H1 (cell line): ENCODE data around the gene TMEM178B. TPM values are rescaled to one million over a fixed set of nuclear protein-coding genes. Genes with fewer than 3 reads are reported as not detected.

Experiments
- BACH1 ChIP-seq: IDR thresholded peaks from 2 replicates; pipeline ENCODE4 v1.6.1; 2012; ENCODE audit warnings: low read length, improper control_type of control experiment
- BRCA1 ChIP-seq: IDR thresholded peaks from 2 replicates; pipeline ENCODE4 v1.6.1; 2012; ENCODE audit warnings: low read depth, low read length, improper control_type of control experiment
- CHD1 ChIP-seq: IDR thresholded peaks from 2 replicates; pipeline ENCODE4 v1.6.1; 2012; ENCODE audit warnings: low read depth, low read length, improper control_type of control experiment
- HDAC2 ChIP-seq, 2 experiments: fragments of 300-600 bp in 1 of 2; sonication (generic) in 1 of 2; IDR thresholded peaks; 2 replicates each; pipeline ENCODE4 v1.6.1; 2011 to 2012; ENCODE audit warnings: low read depth in 2 of 2, low read length in 2 of 2, mild to moderate bottlenecking in 2 of 2, moderate library complexity in 2 of 2, borderline replicate concordance in 1 of 2, inconsistent platforms in 1 of 2
- JUND ChIP-seq: IDR thresholded peaks from 2 replicates; pipeline ENCODE4 v1.6.1; 2011; ENCODE audit warnings: mild to moderate bottlenecking, improper control_type of control experiment, low read length
- MAFK ChIP-seq: IDR thresholded peaks from 2 replicates; pipeline ENCODE4 v1.6.1; 2012; ENCODE audit warnings: low read depth, mild to moderate bottlenecking, improper control_type of control experiment, low read length
- PHF8 ChIP-seq: fragments of 200-600 bp; sonication (generic); conservative IDR thresholded peaks from 2 replicates; pipeline ENCODE4 v1.7.1; 2012; ENCODE audit warnings: low read depth, mild to moderate bottlenecking, inconsistent platforms, low read length, moderate library complexity
- POLR2AphosphoS5 ChIP-seq: IDR thresholded peaks from 2 replicates; pipeline ENCODE4 v1.6.1; 2011; ENCODE audit warnings: low read depth, low read length
- POU5F1 ChIP-seq: IDR thresholded peaks from 2 replicates; pipeline ENCODE4 v1.6.1; 2011; ENCODE audit warnings: low read depth, mild to moderate bottlenecking, low read length, moderate library complexity
- SIN3A ChIP-seq, 2 experiments: IDR thresholded peaks in 1 of 2; conservative IDR thresholded peaks in 1 of 2; 2 replicates each; pipeline ENCODE4 v1.6.1; 2011 to 2012; ENCODE audit warnings: low read length in 2 of 2, improper control_type of control experiment in 1 of 2, low read depth in 1 of 2, mild to moderate bottlenecking in 1 of 2
- SUZ12 ChIP-seq: fragments of 200-600 bp; sonication (generic); IDR thresholded peaks from 2 replicates; pipeline ENCODE4 v1.6.1; 2012; ENCODE audit warnings: mild to moderate bottlenecking, inconsistent platforms, low read length, moderate library complexity, mixed read lengths
- TAF1 ChIP-seq: IDR thresholded peaks from 2 replicates; pipeline ENCODE4 v1.6.1; 2011; ENCODE audit warnings: mild to moderate bottlenecking, low read depth, low read length
- YY1 ChIP-seq: IDR thresholded peaks from 2 replicates; pipeline ENCODE4 v1.6.1; 2011; ENCODE audit warnings: low read depth, mild to moderate bottlenecking, low read length
- polyA plus RNA-seq, 7 experiments: library from polyadenylated mRNA; depleted of rRNA in 3 of 7; stranded (reverse) in 5 of 7; unstranded in 2 of 7; fragments of >200 nt in 5 of 7; fragments of 200-250 nt in 2 of 7; gene quantifications; 1 replicate in 5 of 7; 2 replicates in 1 of 7; 4 replicates in 1 of 7; pipeline versions ENCODE4 v1.2.1 to v1.2.3, GENCODE V29; 2011 to 2013; ENCODE audit warnings: missing spikeins in 2 of 7, mixed read lengths in 2 of 7
- total RNA-seq: library from RNA; stranded (reverse); fragmentation: NEBNext Ultra II Directional; extraction: Animal tissue kit (Norgen Biotek cat#: 25700); gene quantifications from 2 replicates; pipeline ENCODE4 v1.2.1, GENCODE V29; 2021

Gene TMEM178B
- total and polyA plus RNA-seq, 2 of the 8 experiments (the other 6 are each of a cell fraction or from before 2014, with no cell fraction given): 5.3 to 18.1 TPM

DNA sequence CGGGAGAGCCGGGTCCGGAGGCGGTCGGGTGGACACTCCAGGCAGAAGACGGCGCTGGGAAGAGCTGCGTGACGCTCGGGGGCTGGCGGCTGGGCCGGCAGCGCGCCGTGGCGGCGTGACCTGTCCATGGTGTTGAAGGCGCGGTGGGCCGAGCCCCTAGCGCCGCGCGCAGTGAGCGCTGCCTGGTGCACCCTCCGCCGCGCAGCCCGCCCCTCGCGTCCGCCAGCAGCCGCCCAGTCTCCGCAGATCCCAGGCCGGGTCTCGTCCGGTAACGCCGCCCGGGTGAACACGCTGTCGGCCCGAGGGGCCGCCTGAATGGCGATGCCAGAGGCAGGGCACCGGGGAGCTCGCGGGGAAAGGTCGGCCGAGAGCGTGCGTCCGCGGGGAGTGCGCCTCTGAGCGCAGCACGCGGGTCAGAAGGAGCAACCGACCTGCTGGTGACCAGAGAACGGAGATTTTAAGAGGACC, 657 bp upstream of the TMEM178B start (continued):
- TF ChIP-seq JUND (no peak), POLR2AphosphoS5 (no peak), BRCA1 (no peak), MAFK (no peak), PHF8 (0 out of 2 replicates have a peak, but pooled peaks have one; percentile 17), HDAC2 (IDR thresholded peaks at IDR 0.05; ENCODE audit: borderline replicate concordance in 1 of 2, low read depth in 2 of 2, low read length in 2 of 2) (peak in 1 of 2 experiments; percentile 23; a peak in 1 of 4 replicates), POU5F1 (no peak), CHD1 (no peak), TAF1 (no peak), SUZ12 (peak; percentile 41; the same call in 1 of the 2 replicates), YY1 (peak; percentile 5; the same call in 1 of the 2 replicates), BACH1 (peak; percentile 26; the same call in 1 of the 2 replicates), SIN3A (conservative IDR thresholded peaks at IDR 0.05 in 1 of 2, IDR thresholded peaks at IDR 0.05 in 1 of 2; ENCODE audit: low read depth in 1 of 2, low read length in 2 of 2) (peak in 1 of 2 experiments; percentile 92; a peak in 3 of 4 replicates)
